K562 (cell line): ENCODE results near the gene MAPK1IP1L. TPM values are rescaled to one million over a fixed set of nuclear protein-coding genes. Genes with fewer than 3 reads are reported as not detected.

Experiments used
- GABPA ChIP-seq: fragments of 200-800 bp; sonication (Bioruptor generic); conservative IDR thresholded peaks from 2 replicates; pipeline ENCODE4 v1.6.1; 2016; ENCODE audit warnings: low read depth, missing genetic modification characterization, missing compliant biosample characterization
- MTA3 ChIP-seq: fragments of 450-650 bp; formaldehyde crosslinking; IDR thresholded peaks from 2 replicates; pipeline ENCODE4 v1.6.1; 2017; ENCODE audit warnings: mild to moderate bottlenecking, borderline replicate concordance
- SIN3B ChIP-seq: fragments of 450-650 bp; IDR thresholded peaks from 2 replicates; pipeline ENCODE4 v1.6.1; 2017; ENCODE audit warnings: low read depth, mild to moderate bottlenecking, moderate library complexity
- TBP ChIP-seq: optimal IDR thresholded peaks from 2 replicates; pipeline ENCODE3; 2011; ENCODE audit warnings: low read depth, low read length, improper control_type of control experiment
- polyA plus RNA-seq, 8 experiments: library from polyadenylated mRNA; depleted of rRNA in 4 of 8; stranded (reverse) in 5 of 8; unstranded in 3 of 8; fragments of >200 nt; fragmentation: Nextera tagmentation in 2 of 8; fragmentation: Illumina TruSeq in 1 of 8; extraction: Ambion mirVana in 2 of 8; extraction: Trizol in 1 of 8; gene quantifications; 2 replicates each; pipeline versions ENCODE4 v1.2.1 to v1.2.3, GENCODE V29; 2011 to 2014; ENCODE audit warnings: inconsistent platforms in 1 of 8, missing spikeins in 1 of 8
- total RNA-seq, 7 experiments: library from RNA; depleted of rRNA in 6 of 7; stranded (reverse); fragments of >200 nt in 6 of 7; fragmentation: Illumina TruSeq in 2 of 7; extraction: Trizol in 2 of 7; gene quantifications; 2 replicates each; pipeline versions ENCODE4 v1.2.1 to v1.2.3, GENCODE V29; 2011 to 2021; ENCODE audit warnings: low replicate concordance in 1 of 7
- TF ChIP-seq, protein P1 (sequence below), 2 experiments: fragments of 150-350 bp in 1 of 2; IDR thresholded peaks; 2 replicates each; pipeline ENCODE4 v1.6.1; 2012 to 2016; ENCODE audit warnings: low read depth in 2 of 2, low read length in 2 of 2, mild to moderate bottlenecking in 1 of 2, moderate library complexity in 1 of 2
- TF ChIP-seq, protein P2 (sequence below), 2 experiments: fragments of 450-650 bp; formaldehyde crosslinking in 1 of 2; IDR thresholded peaks; 2 replicates each; pipeline versions ENCODE4 v1.4.0 to v1.6.1; 2014 to 2020; ENCODE audit warnings: mild to moderate bottlenecking in 2 of 2, borderline replicate concordance in 1 of 2, low read depth in 1 of 2

Gene MAPK1IP1L
- total and polyA plus RNA-seq, 9 of the 15 experiments (the other 6 are each of a cell fraction or from before 2014, with no cell fraction given), result 32.7 to 99.4 (median 49.8) TPM

DNA sequence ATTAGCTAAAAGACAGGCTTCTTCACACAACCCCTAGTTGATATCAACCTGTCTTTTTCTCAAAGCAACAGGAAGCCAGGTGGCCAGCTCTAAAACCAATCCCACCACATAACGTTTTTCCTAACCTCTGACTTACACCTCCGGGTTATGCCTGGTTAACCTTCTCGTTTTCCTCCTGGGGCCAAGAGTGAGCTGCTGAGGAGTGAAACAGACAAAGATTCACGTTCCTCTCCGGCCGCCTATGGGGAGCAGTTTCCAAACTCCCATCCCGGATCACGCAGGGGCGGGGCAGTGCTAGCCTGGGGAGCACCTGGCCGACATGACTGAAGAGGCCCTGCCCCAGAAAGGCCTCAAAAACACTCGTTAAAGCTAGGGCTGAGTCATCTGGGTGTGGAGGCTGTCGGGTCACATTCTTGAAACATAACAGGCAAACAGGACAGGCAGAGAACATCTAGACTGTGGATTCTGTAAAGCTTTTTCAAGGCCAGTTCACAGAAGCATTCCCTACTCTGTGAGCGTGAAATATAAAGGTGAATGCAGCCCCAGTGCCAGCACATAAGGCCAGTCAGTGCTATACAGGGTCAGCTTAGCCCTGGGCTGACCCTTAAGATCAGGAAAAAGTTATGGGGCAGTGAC, 51.7 kb downstream of the MAPK1IP1L start (continued):
- TF ChIP-seq, protein P1, sequence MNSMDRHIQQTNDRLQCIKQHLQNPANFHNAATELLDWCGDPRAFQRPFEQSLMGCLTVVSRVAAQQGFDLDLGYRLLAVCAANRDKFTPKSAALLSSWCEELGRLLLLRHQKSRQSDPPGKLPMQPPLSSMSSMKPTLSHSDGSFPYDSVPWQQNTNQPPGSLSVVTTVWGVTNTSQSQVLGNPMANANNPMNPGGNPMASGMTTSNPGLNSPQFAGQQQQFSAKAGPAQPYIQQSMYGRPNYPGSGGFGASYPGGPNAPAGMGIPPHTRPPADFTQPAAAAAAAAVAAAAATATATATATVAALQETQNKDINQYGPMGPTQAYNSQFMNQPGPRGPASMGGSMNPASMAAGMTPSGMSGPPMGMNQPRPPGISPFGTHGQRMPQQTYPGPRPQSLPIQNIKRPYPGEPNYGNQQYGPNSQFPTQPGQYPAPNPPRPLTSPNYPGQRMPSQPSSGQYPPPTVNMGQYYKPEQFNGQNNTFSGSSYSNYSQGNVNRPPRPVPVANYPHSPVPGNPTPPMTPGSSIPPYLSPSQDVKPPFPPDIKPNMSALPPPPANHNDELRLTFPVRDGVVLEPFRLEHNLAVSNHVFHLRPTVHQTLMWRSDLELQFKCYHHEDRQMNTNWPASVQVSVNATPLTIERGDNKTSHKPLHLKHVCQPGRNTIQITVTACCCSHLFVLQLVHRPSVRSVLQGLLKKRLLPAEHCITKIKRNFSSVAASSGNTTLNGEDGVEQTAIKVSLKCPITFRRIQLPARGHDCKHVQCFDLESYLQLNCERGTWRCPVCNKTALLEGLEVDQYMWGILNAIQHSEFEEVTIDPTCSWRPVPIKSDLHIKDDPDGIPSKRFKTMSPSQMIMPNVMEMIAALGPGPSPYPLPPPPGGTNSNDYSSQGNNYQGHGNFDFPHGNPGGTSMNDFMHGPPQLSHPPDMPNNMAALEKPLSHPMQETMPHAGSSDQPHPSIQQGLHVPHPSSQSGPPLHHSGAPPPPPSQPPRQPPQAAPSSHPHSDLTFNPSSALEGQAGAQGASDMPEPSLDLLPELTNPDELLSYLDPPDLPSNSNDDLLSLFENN (IDR thresholded peaks at IDR 0.05; ENCODE audit: low read depth in 2 of 2, low read length in 2 of 2), result no peak
- TF ChIP-seq, protein P2, sequence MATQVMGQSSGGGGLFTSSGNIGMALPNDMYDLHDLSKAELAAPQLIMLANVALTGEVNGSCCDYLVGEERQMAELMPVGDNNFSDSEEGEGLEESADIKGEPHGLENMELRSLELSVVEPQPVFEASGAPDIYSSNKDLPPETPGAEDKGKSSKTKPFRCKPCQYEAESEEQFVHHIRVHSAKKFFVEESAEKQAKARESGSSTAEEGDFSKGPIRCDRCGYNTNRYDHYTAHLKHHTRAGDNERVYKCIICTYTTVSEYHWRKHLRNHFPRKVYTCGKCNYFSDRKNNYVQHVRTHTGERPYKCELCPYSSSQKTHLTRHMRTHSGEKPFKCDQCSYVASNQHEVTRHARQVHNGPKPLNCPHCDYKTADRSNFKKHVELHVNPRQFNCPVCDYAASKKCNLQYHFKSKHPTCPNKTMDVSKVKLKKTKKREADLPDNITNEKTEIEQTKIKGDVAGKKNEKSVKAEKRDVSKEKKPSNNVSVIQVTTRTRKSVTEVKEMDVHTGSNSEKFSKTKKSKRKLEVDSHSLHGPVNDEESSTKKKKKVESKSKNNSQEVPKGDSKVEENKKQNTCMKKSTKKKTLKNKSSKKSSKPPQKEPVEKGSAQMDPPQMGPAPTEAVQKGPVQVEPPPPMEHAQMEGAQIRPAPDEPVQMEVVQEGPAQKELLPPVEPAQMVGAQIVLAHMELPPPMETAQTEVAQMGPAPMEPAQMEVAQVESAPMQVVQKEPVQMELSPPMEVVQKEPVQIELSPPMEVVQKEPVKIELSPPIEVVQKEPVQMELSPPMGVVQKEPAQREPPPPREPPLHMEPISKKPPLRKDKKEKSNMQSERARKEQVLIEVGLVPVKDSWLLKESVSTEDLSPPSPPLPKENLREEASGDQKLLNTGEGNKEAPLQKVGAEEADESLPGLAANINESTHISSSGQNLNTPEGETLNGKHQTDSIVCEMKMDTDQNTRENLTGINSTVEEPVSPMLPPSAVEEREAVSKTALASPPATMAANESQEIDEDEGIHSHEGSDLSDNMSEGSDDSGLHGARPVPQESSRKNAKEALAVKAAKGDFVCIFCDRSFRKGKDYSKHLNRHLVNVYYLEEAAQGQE (IDR thresholded peaks at IDR 0.05; ENCODE audit: borderline replicate concordance), result no peak
- TF ChIP-seq, protein P2 (CRISPR knock-in tag; IDR thresholded peaks at IDR 0.05; ENCODE audit: low read depth), result no peak
- no peak for TF ChIP-seq SIN3B
- no peak for TF ChIP-seq GABPA (tag)
- no peak for TF ChIP-seq TBP
- TF ChIP-seq MTA3, result peak; percentile 57; the same call in 1 of the 2 replicates
